SK-N-DZ (cell line): Measurements from ENCODE around the gene IGFBPL1.

Source experiments
- DNase-seq: peaks from one replicate; pipeline ENCODE4 v3.0.0-alpha.2; 2015; ENCODE audit warnings: low spot score

IGFBPL1 gene

DNA sequence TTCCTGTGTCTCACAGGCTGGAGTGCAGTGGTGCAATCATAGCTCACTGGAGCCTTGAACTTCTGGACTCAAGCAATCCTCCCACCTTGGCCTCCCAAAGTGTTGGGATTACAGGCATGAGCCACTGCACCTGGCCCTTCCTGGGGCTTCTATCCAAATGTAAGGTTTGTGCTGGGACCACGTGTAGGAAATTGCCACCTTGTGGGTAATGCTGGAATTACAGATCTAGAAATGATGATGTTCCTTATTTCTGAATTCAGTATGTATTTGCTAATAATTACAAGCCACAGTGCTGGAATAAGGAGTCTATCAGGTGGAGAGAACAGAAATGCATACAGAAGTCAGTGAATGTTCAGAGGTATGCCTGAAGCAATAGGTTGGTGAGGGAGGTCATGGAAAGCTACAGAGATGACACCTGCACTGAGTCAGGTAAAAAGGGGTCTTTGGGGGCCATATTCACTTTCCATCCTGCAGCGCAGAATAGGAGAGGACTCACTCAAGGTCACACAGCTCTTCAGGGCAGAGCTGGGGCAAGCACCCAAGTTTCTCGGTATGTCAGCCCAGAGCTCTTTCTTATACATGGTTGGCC is 8.8 kb upstream of the IGFBPL1 start:
- DNase-seq, result peak; percentile 61

DNA sequence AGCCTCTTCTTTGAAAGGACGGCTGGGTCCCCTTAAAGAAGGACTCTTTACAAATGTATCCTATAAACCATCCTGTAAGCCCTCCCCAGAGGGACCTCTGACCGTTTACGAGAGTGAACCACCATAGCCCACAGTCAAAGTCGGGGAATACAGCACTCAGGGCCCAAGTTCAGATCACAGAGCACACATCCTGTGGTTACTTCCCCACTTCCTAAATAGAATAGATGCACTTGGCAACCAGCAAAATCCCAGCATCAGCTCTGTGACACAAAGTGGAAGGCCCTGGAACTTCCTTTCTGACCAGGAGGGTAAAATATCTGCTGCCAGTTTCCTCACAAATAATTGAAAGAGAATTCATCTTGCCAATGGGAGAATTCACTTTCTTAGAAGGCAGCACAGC is 6.9 kb upstream of the IGFBPL1 start:
- no peak for DNase-seq

DNA sequence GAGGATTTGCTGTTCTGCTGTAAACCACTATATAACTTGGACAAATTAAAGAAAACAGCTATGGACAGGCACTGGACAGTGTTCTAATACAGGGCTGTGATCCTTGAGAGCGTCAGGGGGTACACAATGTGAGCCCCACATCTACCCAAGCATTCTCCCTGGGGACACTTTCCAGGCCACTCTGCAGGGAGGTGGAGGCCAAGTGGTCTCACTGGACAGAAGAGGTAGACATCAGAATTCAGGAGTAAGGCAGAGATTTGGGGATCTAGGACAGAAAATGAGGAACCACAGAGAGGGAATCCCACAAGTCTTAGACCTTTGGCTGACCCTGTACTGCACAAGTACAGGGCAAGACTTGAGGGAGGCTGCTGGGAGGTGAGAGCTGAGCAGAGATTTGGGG is 3.8 kb upstream of the IGFBPL1 start:
- DNase-seq, result no peak

DNA sequence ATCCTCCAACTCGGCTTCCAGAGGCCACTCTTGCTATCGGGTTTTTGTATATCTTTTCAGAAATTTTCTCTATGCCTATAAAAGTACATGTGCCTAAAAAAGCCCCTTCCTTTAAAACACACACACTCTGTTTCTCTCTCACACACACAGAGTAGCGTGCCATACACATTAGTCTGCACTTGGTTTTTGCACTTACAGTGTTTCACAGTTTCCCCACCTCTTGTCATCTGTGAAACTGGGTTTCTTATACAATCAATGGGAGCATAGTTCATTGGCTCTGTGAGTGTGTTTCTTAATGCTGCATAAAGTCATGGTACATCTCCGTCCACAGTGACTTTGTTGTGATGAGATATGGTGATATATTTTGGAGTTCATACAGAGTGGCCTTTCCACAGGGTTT is 664 bp upstream of the IGFBPL1 start:
- no peak for DNase-seq

DNA sequence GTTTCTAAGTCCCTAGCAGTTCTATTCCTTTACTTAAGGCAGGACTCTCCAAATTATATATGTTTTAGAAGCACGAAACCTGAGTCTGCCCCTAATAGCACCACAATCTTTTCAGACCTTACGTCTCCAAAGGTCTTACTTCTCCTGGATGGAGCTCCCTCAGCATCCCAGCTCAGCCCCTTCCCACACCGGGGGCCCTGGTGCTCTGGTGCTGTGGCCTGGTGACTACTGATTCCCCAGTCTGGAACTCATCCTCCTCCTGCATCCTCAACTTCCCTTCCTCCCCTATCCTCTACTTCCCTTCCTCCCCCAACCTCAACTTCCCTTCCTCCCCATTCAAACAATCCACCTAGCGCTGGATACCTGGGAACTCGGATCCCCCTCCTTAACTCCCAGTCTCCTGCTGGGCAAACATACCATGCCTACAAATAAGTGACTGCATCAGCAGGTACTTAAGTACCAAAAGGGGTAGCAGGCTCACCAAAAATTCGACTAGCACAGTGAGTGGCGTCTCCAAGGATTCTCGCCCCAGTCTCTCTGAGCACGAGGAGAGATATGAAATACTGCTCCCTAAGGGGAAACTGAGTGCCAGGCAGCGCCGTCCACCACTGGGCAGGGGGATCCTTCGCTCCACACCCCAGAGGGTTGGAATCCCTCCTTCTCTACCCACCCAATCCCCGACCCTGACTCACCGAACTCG is 831 bp downstream of the IGFBPL1 start:
- no peak for DNase-seq

DNA sequence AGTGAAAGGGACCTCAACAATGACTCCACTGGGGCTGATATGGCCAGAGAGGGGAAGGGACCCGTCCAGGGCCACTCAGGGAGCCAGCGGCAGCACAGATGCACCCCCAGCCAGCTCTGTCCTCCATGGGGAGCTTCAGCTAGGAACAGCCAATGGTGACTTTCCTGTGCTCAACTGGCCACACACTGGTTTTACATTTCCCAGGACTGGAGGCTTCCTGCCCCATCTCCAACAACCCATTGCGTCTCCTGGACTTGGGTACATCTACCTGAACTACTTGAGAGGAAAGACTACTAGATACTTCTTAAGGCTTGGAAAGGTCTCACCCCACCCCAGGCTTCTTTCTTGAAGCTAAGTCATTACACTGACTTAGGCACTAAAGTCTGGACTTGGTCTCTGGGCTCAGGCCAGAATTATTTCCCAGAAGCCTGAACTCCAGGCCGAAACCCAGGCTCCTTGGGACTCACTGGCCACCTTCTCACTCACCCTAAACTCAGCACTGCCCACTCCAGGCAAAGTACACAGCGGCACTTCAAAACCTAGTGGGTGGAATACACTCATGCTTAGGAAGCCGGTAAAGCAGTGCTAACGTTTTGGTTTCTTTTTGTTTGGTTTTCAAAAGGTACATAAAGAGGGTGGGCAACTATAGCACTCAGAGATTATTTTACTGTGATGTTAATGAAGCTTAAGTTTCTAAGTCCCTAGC is 1.5 kb downstream of the IGFBPL1 start:
- peak; percentile 54 for DNase-seq

DNA sequence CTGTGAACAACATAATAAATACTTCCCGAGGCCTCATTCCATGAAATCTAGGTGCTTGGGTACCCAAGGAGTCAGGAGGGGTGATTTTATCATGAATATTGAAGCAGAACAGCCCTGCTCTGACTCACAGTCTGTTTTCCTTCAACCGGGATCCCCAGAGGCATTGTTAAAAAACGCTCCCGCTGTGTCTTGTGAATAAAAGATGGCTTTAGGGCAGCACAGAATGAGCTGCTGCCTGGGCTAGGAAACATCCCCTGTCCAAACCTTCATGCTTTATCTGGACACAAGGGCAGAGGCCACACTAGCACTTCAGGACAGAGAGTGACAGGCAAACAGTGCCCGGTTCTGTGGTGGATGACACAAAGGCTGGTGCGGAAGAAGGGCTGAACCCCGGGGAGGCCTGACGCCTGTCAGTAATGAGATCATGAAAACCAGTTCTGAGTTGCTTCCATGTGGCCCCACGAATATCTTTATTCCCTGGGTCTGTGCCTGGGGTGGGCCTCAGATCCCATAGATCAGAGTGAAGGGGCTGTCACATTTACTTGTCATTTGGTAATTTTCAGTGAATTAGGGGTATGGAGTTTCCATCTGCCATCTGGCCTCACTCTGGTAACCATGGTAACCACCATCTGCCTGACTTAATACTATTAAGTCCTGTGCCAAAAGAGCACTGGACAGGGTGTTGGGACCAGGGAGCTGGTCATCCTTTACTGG is 2.6 kb downstream of the IGFBPL1 start:
- peak; percentile 99 for DNase-seq

DNA sequence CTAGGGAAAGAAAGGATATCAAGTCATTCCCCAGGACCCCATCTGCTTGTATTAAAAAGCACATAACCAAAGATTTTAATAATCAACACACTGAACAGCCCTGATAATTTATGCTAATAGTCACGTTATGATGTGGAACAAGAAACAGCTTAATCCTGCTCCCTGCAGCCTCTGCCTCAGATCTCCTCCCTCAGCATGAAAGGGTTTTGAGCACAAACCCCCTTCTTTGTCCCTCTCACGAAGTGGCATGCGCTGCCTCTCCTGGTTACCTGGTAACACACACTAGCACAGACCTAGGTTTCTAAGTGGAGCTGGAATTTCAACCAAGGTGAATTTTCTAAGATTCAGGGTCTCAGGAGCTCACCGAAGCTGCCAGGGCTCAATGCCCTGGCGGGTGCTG is 5.1 kb downstream of the IGFBPL1 start:
- DNase-seq, result no peak

DNA sequence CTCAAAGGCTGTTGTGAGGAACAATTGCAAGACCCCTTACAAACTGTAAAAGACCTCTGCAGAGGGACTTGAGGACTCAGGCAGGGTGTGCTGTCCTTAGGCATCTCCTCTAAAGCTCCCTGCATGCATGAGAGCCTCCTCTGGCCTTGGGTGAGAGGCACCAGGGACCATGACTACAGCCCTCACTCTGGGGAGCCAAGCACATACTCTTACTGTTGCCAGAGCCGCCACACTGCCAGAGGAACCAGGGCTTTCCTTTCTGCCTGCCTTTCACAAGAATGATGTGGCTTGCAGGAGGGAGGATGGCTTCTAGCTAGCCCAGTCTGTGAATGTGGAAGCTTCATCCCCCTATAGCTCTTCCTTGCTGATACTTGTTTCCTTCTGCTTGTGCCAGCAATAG is 5.9 kb downstream of the IGFBPL1 start:
- no peak for DNase-seq

DNA sequence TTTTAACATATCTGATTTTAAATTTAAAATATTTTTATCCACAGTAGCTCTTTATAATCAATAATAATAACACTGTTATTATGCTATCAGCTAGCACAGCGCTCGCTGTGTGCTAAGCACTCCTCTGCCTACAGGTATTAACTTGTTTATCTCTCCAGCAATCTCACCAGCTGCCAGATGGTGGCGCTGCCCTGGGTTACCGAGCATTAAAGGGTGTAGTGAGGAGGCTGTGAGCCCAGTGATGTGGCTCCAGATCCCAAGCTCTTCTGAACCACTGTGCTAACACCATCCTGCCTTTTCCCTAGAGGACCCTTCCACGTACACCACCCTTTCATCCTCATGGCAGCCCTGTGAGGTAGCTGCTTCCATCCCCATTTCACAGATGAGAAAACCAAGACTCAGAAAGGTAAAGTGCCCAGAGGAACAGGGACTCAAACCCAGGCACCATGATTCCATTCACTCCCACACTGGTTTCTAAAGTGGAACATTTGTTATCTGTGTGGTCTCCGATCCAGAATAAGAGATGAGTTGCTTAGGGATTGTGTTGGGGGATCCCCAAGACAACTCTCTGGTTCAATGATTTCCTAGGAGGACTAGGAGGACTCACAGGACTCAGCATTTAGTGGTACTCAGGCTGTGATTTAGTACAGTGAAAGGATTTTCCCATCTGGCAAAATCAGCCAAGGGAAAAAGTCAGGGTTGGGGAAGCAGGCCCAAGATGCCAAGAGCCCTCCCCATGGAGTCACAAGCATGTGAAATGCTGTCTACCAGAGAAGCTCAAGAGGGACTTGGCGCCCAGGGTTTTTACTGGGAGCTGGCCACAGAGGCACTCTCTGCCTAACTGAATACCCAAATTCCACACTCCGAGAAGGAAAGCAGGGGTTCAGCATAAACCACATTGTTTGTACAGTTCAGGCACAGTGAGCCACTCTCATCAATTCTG is 7.0 kb downstream of the IGFBPL1 start:
- DNase-seq, result peak; percentile 73

DNA sequence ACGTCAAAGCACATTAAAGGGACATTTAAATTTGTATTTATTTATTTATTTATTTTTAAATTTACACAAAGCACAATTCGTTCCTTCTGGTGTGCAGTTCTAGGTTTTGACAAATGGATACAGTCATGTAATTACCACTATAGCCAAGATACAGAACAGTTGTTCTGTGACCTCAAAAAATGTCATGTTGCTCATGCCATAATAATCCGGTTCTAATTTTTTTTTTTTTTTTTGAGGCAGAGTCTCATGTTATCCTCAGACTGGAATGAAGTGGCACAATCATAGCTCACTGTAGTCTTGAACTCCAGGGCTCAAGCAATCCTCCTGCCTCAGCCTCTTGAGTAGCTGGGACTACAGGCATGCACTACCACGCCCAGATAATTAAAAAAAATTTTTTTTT is 7.8 kb downstream of the IGFBPL1 start:
- DNase-seq, result no peak

DNA sequence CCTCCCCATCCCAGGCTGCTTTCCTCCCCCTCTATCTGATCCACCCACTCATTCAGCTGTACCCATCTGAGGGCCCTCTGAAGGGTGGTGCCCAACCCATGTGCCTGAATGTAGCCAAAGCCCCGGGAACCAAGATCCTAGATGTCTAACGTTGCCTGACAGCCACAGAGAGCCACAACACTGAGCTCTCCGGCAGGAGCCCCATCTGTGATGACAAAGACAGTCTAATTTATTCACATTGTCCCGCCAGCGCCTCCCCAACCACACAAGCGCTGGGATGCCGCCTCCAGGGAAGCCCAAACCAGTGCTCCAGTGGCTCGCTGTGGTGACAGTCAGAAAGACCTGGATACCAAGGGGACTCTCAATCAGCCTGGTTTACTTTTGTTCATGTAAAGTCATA is 8.4 kb downstream of the IGFBPL1 start:
- no peak for DNase-seq

DNA sequence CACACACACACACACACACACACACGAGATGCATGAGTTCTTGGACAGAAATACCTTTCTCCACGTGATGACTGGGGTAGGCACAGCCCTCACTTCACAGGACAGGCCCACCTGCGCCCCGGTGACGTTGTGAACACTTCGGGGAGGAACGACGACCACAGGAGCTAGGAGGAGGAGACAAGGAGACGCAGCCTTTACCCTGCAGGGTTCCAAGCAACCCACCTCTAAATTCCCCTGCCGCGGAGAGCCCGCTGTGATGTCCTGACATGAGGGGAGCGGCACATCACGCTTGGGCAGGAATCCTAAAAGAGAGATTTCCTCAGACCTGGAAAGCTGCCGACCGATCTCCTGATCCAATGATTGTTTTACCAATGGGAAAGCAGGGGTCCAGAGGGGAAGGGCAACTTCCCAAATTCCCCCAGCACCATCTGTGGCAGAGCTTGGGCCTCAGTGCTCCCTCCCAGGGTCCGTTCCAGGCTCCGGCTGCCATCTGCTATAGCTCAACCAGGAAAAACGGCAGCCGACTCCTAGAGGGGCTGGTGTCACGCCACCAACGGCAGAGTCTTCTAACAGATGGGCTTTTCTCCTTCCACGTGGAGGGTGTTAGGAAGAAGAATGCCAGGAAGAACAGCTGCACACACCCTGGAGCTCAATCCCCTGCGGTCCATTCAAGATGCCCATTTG is 10.1 kb downstream of the IGFBPL1 start:
- DNase-seq, result no peak

DNA sequence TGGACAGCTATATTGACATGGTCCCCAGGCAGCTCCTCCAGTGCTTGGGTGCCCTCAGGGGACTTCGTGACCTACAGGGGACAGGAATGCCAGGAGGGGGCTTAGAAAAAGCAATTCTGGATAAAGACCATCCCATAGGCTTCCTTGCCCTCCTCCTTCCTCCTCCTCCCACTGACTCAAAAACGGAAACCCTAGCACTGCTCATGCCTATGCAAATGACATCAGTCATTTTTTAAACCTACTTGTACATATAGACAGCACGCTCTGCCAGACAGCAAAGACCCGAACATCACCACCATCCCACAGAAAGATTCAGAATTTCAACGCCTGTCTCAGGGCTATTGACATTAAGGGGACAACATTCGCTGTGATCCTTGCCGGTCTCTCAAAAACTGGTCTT is 11.0 kb downstream of the IGFBPL1 start:
- no peak for DNase-seq

DNA sequence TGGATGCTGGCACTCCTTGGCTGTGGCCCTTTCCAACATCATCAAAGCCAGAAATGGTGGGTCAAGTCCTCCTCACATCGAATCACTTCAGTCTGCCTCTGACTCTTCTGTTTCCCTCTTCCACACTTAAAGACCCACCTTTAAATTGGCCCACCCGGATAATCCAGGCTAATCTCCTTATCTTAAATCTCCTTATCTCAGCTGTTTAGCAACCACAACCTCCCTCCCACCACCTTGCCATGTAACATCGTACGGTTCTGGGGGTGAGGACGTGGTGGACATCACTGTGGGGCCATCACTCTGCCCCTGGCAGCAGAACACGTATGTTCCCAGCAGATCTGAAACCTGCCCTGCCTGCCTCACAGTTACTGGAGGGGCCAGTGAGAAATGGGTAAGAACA is 11.5 kb downstream of the IGFBPL1 start:
- no peak for DNase-seq

DNA sequence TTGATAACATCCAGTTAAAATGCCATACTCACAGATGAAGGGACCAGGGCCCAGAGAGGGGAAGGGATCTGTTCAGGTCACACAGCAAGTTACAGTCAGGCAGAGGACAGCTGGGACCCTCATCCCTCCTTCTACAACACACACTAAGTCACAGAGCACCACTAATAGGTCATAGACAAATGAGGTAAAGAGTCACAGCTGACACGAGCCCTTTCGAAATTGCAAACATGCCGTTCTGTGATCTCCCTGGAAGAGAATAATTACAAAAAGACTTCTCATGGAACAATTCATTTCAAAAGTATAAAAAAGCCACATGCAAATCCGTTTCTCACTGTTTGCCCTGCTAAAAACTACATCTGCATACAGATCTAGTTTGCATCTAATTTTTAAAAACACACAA is 15.5 kb downstream of the IGFBPL1 start:
- DNase-seq, result no peak

DNA sequence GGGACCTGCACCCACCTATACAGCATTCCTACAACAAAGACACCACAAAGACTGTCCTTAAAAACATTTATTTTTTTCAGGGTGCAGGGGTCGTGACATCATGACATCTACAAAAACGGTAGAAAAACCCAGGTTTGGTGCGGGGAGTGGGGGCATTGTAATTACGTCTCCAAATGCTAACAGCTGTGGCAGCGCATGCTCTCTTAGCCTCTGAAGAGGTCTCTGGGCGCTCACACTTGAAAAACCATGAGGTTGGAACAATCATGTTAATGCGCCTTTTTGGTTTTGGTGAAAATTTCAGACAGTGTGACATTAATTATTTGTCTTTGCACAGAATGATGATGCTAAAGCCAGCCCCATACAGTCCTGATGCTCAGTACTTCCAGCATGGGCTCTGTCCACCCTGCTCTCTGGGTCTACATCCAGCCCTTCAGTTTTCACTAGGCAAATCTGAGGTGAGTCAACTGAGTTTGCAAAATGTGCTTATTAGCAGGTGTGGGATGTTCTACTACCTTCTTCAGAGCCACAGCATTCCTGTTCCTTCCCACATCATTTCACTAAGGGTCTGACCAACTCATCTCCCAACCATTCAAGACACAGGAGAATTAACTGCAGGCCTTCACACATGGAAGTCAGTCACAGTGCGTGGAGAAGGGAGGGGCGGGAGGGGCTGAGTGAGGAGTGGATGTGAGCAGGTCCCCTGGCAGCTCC is 17.6 kb downstream of the IGFBPL1 start:
- no peak for DNase-seq

DNA sequence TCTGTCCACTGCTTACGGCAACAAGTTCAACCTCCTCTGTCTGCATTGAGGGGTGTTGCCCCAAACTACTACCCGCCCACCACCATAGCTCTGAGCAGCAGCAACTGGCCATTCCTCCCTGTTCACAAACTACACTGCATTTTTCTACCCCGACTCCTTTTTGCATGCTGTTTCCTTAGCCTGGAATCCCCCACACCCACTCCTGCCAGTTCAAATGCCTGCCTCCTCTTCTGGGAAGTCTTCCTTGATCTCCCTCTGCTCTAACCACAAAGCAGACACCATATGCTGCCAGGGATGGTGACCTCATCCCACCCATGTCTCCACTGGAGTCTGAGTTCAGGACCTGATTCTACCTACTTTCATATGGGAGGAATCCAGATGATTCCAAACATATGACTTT is 18.5 kb downstream of the IGFBPL1 start:
- DNase-seq, result no peak

DNA sequence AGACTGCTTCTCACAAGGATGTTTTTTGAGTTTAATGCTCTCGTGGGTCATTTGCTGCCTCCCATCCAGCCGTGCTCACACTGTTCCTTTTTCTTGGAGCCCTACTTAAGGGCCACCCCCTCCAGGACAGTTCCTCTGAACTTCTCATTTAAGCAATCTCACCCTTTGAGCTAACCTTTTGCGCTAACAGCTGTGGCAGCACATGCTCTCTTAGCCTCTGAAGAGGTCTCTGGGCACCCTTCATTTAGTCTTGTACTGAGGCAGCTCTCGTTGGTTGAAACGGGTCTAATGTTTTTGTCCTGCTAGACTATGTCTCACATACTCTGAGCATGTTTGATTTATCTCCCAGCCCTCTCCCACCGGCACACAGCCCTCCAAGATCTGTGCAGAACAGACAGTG is 19.9 kb downstream of the IGFBPL1 start:
- DNase-seq, result no peak

DNA sequence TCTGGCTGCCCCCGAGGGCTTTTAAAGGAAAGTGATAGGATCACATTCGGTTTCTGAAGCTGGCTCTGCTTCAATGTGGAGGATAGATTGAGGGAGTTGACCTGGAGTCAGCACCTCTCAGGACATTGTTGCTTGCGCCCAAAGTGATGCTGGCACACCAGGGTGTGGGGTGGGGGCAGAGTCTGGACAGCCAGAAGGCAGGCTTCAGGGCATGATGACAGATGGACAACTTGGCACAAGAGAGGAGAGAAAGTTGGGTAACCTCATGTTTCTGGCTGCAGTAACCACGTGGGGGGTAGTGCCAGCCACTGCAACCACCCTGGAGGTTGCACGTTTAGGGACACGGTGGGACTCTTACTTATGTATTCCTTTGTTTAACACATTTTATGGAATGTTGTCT is 22.3 kb downstream of the IGFBPL1 start:
- DNase-seq, result no peak
